ENCODE results near the gene MT2A.
A peak's percentile ranks its signal among the peaks of the same experiment; 100 is the strongest.

- TF ChIP-seq POLR2AphosphoS5 (IDR thresholded peaks at IDR 0.05) (peak in 2 of 4 donors; percentile 46 to 63), CTCF (IDR thresholded peaks at IDR 0.05) (no peak), POLR2A (IDR thresholded peaks at IDR 0.05) (no peak), EP300 (IDR thresholded peaks at IDR 0.05) (no peak)
Observed at GRCh38 chr16:56589141-56590039, 19.0 kb upstream of the MT2A start, which contains the start of gene MT3.

Measured in sigmoid colon (tissue), 4 donors.